Measurements from ENCODE around the gene TEC. TPM values are rescaled to one million over a fixed set of nuclear protein-coding genes. Genes with fewer than 3 reads are reported as not detected.

The TEC gene
- total and polyA plus RNA-seq, 2 of the 8 experiments (the other 6 are each of a cell fraction or from before 2014, with no cell fraction given) = 0.73 to 1.8 TPM

GRCh38 chr4:48137846-48138245, 131.8 kb downstream of the TEC start:
- Histone ChIP-seq H3K4me1 (replicated peaks in 1 of 4; ENCODE audit: control insufficient read depth in 3 of 4, insufficient read depth in 4 of 4, low read length in 3 of 4) (no peaks in the 10 kb centered on the region), H3K4ac (replicated peaks; ENCODE audit: insufficient read length, low read depth, low read length) (no peak overlapping the region), H3K79me1 (ENCODE audit: low read depth, low read length) (no peaks in the 10 kb centered on the region), H4K20me1 (replicated peaks in 1 of 2; ENCODE audit: control insufficient read depth in 1 of 2, insufficient read depth in 2 of 2, low read length in 2 of 2) (no peaks in the 10 kb centered on the region), H3K14ac (ENCODE audit: insufficient read length) (no peak overlapping the region), H4K5ac (ENCODE audit: insufficient read length, low read depth, low read length) (no peak overlapping the region), H2BK12ac (ENCODE audit: low read depth, low read length) (no peak overlapping the region), H2BK20ac (ENCODE audit: low read length) (no peak overlapping the region), H3K4me2 (ENCODE audit: insufficient read depth in 1 of 2, low read depth in 2 of 2, low read length in 2 of 2) (no peak overlapping the region), H2BK5ac (ENCODE audit: low read depth, low read length) (no peak overlapping the region), H3K27ac (ENCODE audit: low read depth, low read length) (no peak overlapping the region), H3K4me3 (ENCODE audit: extremely low read depth in 1 of 4, insufficient read depth in 2 of 4, low read depth in 3 of 4, low read length in 4 of 4) (no peak overlapping the region), H2AK5ac (ENCODE audit: low read depth, low read length) (no peak overlapping the region), H3K23ac (ENCODE audit: insufficient read length) (no peak overlapping the region), H3K27me3 (replicated peaks in 1 of 4; ENCODE audit: control insufficient read depth in 3 of 4, extremely low read depth in 1 of 4, insufficient read depth in 3 of 4, low read length in 3 of 4) (no peaks in the 10 kb centered on the region), H3K9me3 (ENCODE audit: insufficient read depth in 2 of 2, low read depth in 1 of 2, low read length in 1 of 2) (no peaks in the 10 kb centered on the region), H3K9ac (replicated peaks in 1 of 4; ENCODE audit: extremely low read depth in 1 of 4, low read depth in 3 of 4, low read length in 3 of 4) (no peak overlapping the region), H2BK15ac (ENCODE audit: low read length) (no peak overlapping the region), H3K18ac (ENCODE audit: extremely low read depth, low read length) (no peak overlapping the region), H2BK120ac (replicated peaks; ENCODE audit: low read depth, low read length) (no peak overlapping the region), H3K36me3 (ENCODE audit: control insufficient read depth in 2 of 4, insufficient read depth in 4 of 4, low read length in 3 of 4) (peaks cover 0 to 3% (median 0%) of the 10 kb centered on the region in 4 experiments; a peak in 2 of 8 replicates), H3K23me2 (ENCODE audit: low read depth, low read length) (no peaks in the 10 kb centered on the region), H4K8ac (ENCODE audit: extremely low read depth, insufficient read depth, low read length) (no peak overlapping the region), H3K56ac (replicated peaks; ENCODE audit: insufficient read length, low read depth, low read length) (no peak overlapping the region), H3K79me2 (ENCODE audit: control insufficient read depth in 1 of 2, insufficient read depth in 2 of 2, low read length in 2 of 2) (no peaks in the 10 kb centered on the region), H2AFZ (ENCODE audit: low read length) (no peak overlapping the region), H4K91ac (replicated peaks; ENCODE audit: insufficient read length, low read length) (no peak overlapping the region)
- TF ChIP-seq TAF7 (optimal IDR thresholded peaks at IDR 0.05; ENCODE audit: borderline replicate concordance, low read depth, low read length) = no peak
- no peak for TF ChIP-seq KDM4A (IDR thresholded peaks at IDR 0.05; ENCODE audit: low read depth, low read length, severe bottlenecking)
- TF ChIP-seq EP300 (IDR thresholded peaks at IDR 0.05; ENCODE audit: borderline replicate concordance in 1 of 2, low read depth in 2 of 2, low read length in 2 of 2) = no peak
- DNase-seq (ENCODE audit: low read depth in 1 of 2, low spot score in 2 of 2) (no peak), FAIRE-seq (no peak)
- ChIA-PET POLR2A (ENCODE audit: partially characterized antibody) (no interaction called here), CTCF (ENCODE audit: partially characterized antibody) (interaction anchor here (1.1 to 5.5 kb wide), 3 partner anchors 9 to 408 kb away, joined by 4 to 64 read pairs (median 4); no protein-coding TSS in a partner anchor)

Measured in H1 (cell line).